Adrenal gland (tissue), 12 donors: Measurements from ENCODE around the gene FYN. TPM values are rescaled to one million over a fixed set of nuclear protein-coding genes. Genes with fewer than 3 reads are reported as not detected.

Experiments used
- DNase-seq, 7 donors: peaks; one replicate each; pipeline ENCODE4 v3.0.0-alpha.2; 2019 to 2020
- H3K27ac ChIP-seq, 5 donors: fragments of 200-600 bp; sonication (generic) in 4 of 5; 1 replicate in 3 of 5; 2 replicates in 2 of 5; pipeline versions ENCODE4 v1.5.1 to v1.8.0; 2016 to 2020; ENCODE audit warnings: mild to moderate bottlenecking in 1 of 5
- H3K27me3 ChIP-seq: fragments of 200-600 bp; 2 replicates; pipeline ENCODE4 v1.8.0; 2021
- H3K36me3 ChIP-seq, 2 donors: fragments of 200-600 bp; replicated peaks in 1 of 2; 1 replicate in 1 of 2; 2 replicates in 1 of 2; pipeline versions ENCODE4 v1.5.1 to v1.8.0; 2018 to 2022
- H3K4me1 ChIP-seq, 2 donors: fragments of 200-600 bp; replicated peaks in 1 of 2; 1 replicate in 1 of 2; 2 replicates in 1 of 2; pipeline versions ENCODE4 v1.5.1 to v1.8.0; 2018 to 2021
- H3K4me3 ChIP-seq, 4 donors: fragments of 200-600 bp; sonication (generic) in 3 of 4; one replicate each; pipeline ENCODE4 v1.5.1; 2016 to 2018
- H3K9me3 ChIP-seq, 3 donors: fragments of 200-600 bp; sonication (generic) in 1 of 3; replicated peaks in 1 of 3; 1 replicate in 2 of 3; 2 replicates in 1 of 3; pipeline versions ENCODE4 v1.5.1 to v1.8.0; 2016 to 2021
- POLR2A ChIP-seq, 2 donors: fragments of 450-650 bp; IDR thresholded peaks; one replicate each; pipeline ENCODE4 v1.6.1; 2017; ENCODE audit warnings: antibody characterized with exemption in 2 of 2, mild to moderate bottlenecking in 2 of 2, moderate library complexity in 1 of 2
- WGBS, 4 donors: extraction: QIAGEN DNeasy Blood & Tissue Kit in 2 of 4; methylation state at CpG; one replicate each; pipeline versions ENCODE4 v1.1.5 to v1.1.7; 2013 to 2017; 5-methylcytosine and 5-hydroxymethylcytosine counted together
- intact Hi-C, 2 donors: fragments of 100-400 bp; cut with DNase I; formaldehyde crosslinking; loops; one replicate each; pipeline versions ENCODE4 v1.14.1 to v1.15.0; 2022 to 2023
- polyA plus RNA-seq, 3 donors: library from polyadenylated mRNA; stranded (reverse); fragments of 200-250 nt in 2 of 3; fragments of 350-450 nt in 1 of 3; fragmentation: Illumina TruSeq in 1 of 3; extraction: RNeasy Lipid Tissue Mini Kit (QIAGEN cat#74804) in 1 of 3; gene quantifications; one replicate each; pipeline ENCODE4 v1.2.3, GENCODE V29; 2013 to 2014
- total RNA-seq, 9 donors: library from RNA; depleted of rRNA in 4 of 9; stranded (reverse); fragments of >200 nt in 4 of 9; fragments of 120-200 nt in 1 of 9; fragmentation: NEBNext Ultra II Directional in 1 of 9; extraction: Animal tissue kit (Norgen Biotek cat#: 25700) in 1 of 9; gene quantifications; one replicate each; pipeline versions ENCODE4 v1.1.0 to v1.2.4, GENCODE V29; 2013 to 2023
- TF ChIP-seq, protein P1 (sequence below), 6 experiments: fragments of 450-650 bp in 4 of 6; fragments of 200-600 bp in 2 of 6; sonication (generic) in 1 of 6; IDR thresholded peaks; 1 replicate in 5 of 6; 2 replicates in 1 of 6; pipeline versions ENCODE4 v1.5.1 to v1.8.0; 2016 to 2021; ENCODE audit warnings: antibody characterized with exemption in 6 of 6, mild to moderate bottlenecking in 2 of 6, moderate library complexity in 1 of 6
- donor health status: healthy with polysubstance abuse.
- donor health status: Bipolar disorder and iron deficiency.
- donor health status: DM: yes; HTN: yes; CAD: no.
- donor health status: DM: no; HTN: no; CAD: no.
- donor health status: DM: no; HTN: no; CAD: no.
- donor health status: DM: yes; HTN: yes; CAD: no.

FYN gene
- total and polyA plus RNA-seq, 12 donors, result 10.7 to 36.5 (median 19.8) TPM

- peak in 2 of 7 donors; percentile 35 to 40 for DNase-seq
- peaks cover 0 to 37% of the 10 kb centered on the region in 2 donors for H3K4me1 ChIP-seq
- no peak overlapping the region for H3K4me3 ChIP-seq
- TF ChIP-seq, protein P1, sequence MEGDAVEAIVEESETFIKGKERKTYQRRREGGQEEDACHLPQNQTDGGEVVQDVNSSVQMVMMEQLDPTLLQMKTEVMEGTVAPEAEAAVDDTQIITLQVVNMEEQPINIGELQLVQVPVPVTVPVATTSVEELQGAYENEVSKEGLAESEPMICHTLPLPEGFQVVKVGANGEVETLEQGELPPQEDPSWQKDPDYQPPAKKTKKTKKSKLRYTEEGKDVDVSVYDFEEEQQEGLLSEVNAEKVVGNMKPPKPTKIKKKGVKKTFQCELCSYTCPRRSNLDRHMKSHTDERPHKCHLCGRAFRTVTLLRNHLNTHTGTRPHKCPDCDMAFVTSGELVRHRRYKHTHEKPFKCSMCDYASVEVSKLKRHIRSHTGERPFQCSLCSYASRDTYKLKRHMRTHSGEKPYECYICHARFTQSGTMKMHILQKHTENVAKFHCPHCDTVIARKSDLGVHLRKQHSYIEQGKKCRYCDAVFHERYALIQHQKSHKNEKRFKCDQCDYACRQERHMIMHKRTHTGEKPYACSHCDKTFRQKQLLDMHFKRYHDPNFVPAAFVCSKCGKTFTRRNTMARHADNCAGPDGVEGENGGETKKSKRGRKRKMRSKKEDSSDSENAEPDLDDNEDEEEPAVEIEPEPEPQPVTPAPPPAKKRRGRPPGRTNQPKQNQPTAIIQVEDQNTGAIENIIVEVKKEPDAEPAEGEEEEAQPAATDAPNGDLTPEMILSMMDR (IDR thresholded peaks at IDR 0.05), result no peak
- no peak for TF ChIP-seq POLR2A (IDR thresholded peaks at IDR 0.05)
- H3K27ac ChIP-seq, result no peak overlapping the region
- H3K9me3 ChIP-seq, result no peaks in the 10 kb centered on the region
- no peaks in the 10 kb centered on the region for H3K36me3 ChIP-seq
- intact Hi-C loops, result no loop called here
- H3K27me3 ChIP-seq, result no peaks in the 10 kb centered on the region
These were observed 185.6 kb downstream of the FYN start for GRCh38 chr6:111687652-111688051.

- 60 to 68% (median 63%) methylated on average over 3 of the region's 3 CpGs for WGBS, 4 donors
These were observed 186.4 kb downstream of the FYN start for GRCh38 chr6:111686932-111687266.

DNA sequence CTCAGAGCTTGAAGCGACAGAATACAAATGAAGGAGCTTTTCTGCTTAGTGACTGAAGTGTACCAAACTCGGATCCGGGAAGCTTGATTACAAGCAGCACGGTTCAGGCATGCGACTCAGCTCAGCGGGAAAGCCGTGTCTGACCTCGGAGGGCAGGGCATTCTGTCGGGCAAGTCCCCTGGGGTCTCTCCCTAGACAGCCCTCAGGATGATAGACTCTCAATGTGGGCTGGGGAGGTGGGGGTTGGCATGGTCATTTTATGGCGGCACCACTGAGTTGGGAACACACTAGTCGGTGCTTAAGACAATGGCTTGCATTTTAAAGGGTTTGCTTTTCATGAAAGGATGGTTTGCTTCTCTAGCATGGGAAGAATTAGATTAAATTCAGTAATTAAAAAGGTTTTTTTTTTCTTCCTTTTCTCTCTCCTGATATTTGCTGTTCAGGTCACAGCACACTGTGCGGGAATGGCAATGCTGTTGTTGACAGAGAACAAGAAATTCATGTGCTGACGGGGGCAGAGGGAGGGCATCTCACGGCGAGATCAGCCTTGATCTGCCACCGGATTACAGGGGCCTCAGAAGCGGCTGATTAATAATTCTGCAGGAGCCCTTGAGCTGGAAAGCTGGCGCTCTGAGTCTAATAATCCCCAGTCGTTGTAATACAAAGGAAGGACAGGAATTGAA is 186.9 kb downstream of the FYN start:
- Histone ChIP-seq H3K36me3 (no peaks in the 10 kb centered on the region), H3K9me3 (no peaks in the 10 kb centered on the region), H3K27me3 (no peaks in the 10 kb centered on the region), H3K27ac (peak overlapping the region in 3 of 5 donors; percentile 16 to 73 (median 71)), H3K4me1 (peaks cover 0 to 37% of the 10 kb centered on the region in 2 donors), H3K4me3 (no peak overlapping the region)
- WGBS, 4 donors, result 32 to 45% (median 39%) methylated on average over 14 to 19 of the region's 19 CpGs
- intact Hi-C loops, result no loop called here
- DNase-seq, result peak; percentile 44 to 79 (median 70)
- TF ChIP-seq, protein P1 (IDR thresholded peaks at IDR 0.05), result no peak
- TF ChIP-seq POLR2A (IDR thresholded peaks at IDR 0.05), result no peak

More at GRCh38 chr6:111686932-111687266, 186.4 kb downstream of the FYN start:
- no peak overlapping the region for H3K4me3 ChIP-seq
- no peaks in the 10 kb centered on the region for H3K36me3 ChIP-seq
- no peaks in the 10 kb centered on the region for H3K27me3 ChIP-seq
- peaks cover 0 to 37% of the 10 kb centered on the region in 2 donors for H3K4me1 ChIP-seq
- no peaks in the 10 kb centered on the region for H3K9me3 ChIP-seq
- intact Hi-C loops, result no loop called here
- peak overlapping the region in 2 of 5 donors; percentile 71 to 73 for H3K27ac ChIP-seq
- no peak for TF ChIP-seq POLR2A (IDR thresholded peaks at IDR 0.05)
- TF ChIP-seq, protein P1 (IDR thresholded peaks at IDR 0.05), result no peak
- DNase-seq, result no peak

- Histone ChIP-seq H3K27me3 (no peaks in the 10 kb centered on the region), H3K4me3 (no peak overlapping the region), H3K4me1 (peaks cover 0 to 37% of the 10 kb centered on the region in 2 donors), H3K27ac (peak overlapping the region in 2 of 5 donors; percentile 47 to 71), H3K36me3 (no peaks in the 10 kb centered on the region), H3K9me3 (no peaks in the 10 kb centered on the region)
- 53 to 72% (median 67%) methylated on average over 2 of the region's 2 CpGs for WGBS, 4 donors
- TF ChIP-seq, protein P1 (IDR thresholded peaks at IDR 0.05), result no peak
- TF ChIP-seq POLR2A (IDR thresholded peaks at IDR 0.05), result no peak
- no peak for DNase-seq
- intact Hi-C loops, result no loop called here
These were observed 187.7 kb downstream of the FYN start for GRCh38 chr6:111685526-111685925.
